SK-N-SH (cell line): ENCODE data around the gene UCKL1.

ENCODE experiments used
- CTCF ChIP-seq: fragments of 200-600 bp; sonication (generic); IDR thresholded peaks from 2 replicates; pipeline ENCODE4 v1.6.1; 2017; ENCODE audit warnings: antibody characterized with exemption, mild to moderate bottlenecking, moderate library complexity
- ELF1 ChIP-seq: IDR thresholded peaks from 2 replicates; pipeline ENCODE4 v1.4.0; 2012
- EZH2phosphoT487 ChIP-seq: fragments of 200-600 bp; sonication (generic); IDR thresholded peaks from 2 replicates; pipeline ENCODE4 v1.6.1; 2017; ENCODE audit warnings: low read depth, mixed run types, mild to moderate bottlenecking, antibody characterized with exemption, moderate library complexity, borderline replicate concordance
- MAX ChIP-seq: IDR thresholded peaks from 2 replicates; pipeline ENCODE4 v1.4.0; 2012; ENCODE audit warnings: low read depth
- MXI1 ChIP-seq: IDR thresholded peaks from 2 replicates; pipeline ENCODE4 v1.6.1; 2012; ENCODE audit warnings: mild to moderate bottlenecking, low read depth, low read length, improper control_type of control experiment
- POLR2AphosphoS5 ChIP-seq: IDR thresholded peaks from 2 replicates; pipeline ENCODE4 v1.6.1; 2012; ENCODE audit warnings: low read depth, low read length
- RAD21 ChIP-seq: IDR thresholded peaks from 2 replicates; pipeline ENCODE4 v1.6.1; 2012; ENCODE audit warnings: mild to moderate bottlenecking, low read length
- REST ChIP-seq: IDR thresholded peaks from 2 replicates; pipeline ENCODE4 v1.6.1; 2012; ENCODE audit warnings: mild to moderate bottlenecking, low read depth, low read length, moderate library complexity
- YY1 ChIP-seq: IDR thresholded peaks from 2 replicates; pipeline ENCODE4 v1.4.0; 2012; ENCODE audit warnings: low read depth, mild to moderate bottlenecking
- TF ChIP-seq, protein P1 (sequence below): fragments of 150-350 bp; IDR thresholded peaks from 2 replicates; pipeline ENCODE4 v1.6.1; 2017; ENCODE audit warnings: antibody characterized with exemption, low read length, low read depth, borderline replicate concordance
- TF ChIP-seq, protein P2 (sequence below): IDR thresholded peaks from 2 replicates; pipeline ENCODE4; 2012

DNA sequence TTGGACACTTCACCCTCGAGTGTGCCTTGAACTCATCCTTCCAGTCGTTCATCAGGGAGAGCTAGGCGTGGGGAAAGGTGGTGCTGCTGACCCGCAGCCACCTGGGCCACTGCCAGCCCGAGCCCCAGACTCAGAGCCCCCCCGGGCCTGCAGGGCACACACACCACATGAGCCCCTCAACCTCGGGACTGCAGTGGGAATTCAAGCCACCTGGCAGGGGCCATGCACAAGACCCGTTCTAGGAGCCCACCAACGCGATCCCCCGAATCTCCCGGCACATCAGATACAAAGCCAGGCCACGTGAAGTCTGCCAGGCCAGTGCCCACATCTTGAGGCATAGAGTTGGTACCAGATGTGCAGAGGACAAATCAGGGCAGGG, 10.7 kb upstream of the UCKL1 start:
- TF ChIP-seq CTCF (no peak), MAX (no peak), YY1 (no peak), EZH2phosphoT487 (no peak), MXI1 (no peak), POLR2AphosphoS5 (no peak), REST (no peak), RAD21 (no peak), ELF1 (no peak)
- TF ChIP-seq, protein P1, sequence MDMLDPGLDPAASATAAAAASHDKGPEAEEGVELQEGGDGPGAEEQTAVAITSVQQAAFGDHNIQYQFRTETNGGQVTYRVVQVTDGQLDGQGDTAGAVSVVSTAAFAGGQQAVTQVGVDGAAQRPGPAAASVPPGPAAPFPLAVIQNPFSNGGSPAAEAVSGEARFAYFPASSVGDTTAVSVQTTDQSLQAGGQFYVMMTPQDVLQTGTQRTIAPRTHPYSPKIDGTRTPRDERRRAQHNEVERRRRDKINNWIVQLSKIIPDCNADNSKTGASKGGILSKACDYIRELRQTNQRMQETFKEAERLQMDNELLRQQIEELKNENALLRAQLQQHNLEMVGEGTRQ: no peak
- TF ChIP-seq, protein P2, sequence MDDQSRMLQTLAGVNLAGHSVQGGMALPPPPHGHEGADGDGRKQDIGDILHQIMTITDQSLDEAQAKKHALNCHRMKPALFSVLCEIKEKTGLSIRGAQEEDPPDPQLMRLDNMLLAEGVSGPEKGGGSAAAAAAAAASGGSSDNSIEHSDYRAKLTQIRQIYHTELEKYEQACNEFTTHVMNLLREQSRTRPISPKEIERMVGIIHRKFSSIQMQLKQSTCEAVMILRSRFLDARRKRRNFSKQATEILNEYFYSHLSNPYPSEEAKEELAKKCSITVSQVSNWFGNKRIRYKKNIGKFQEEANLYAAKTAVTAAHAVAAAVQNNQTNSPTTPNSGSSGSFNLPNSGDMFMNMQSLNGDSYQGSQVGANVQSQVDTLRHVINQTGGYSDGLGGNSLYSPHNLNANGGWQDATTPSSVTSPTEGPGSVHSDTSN: no peak
